ENCODE results near the gene LAMTOR4. TPM values are rescaled to one million over a fixed set of nuclear protein-coding genes. Genes with fewer than 3 reads are reported as not detected.

The LAMTOR4 gene
- polyA plus RNA-seq, 1 donor, result 59.5 TPM

Other genes with a start within 250 kb of the LAMTOR4 start
- gene TRIM4, start 229.4 kb upstream of the LAMTOR4 start, polyA plus RNA-seq (ENCODE audit: insufficient read length), result 17.5 TPM
- gene GJC3, start 219.3 kb upstream of the LAMTOR4 start, polyA plus RNA-seq (ENCODE audit: insufficient read length), result 0.70 TPM
- 1.2 TPM for gene AZGP1, start 172.9 kb upstream of the LAMTOR4 start, polyA plus RNA-seq (ENCODE audit: insufficient read length)
- 28.9 TPM for gene ZKSCAN1, start 133.3 kb upstream of the LAMTOR4 start, polyA plus RNA-seq (ENCODE audit: insufficient read length)
- gene ZSCAN21, start 99.1 kb upstream of the LAMTOR4 start, polyA plus RNA-seq (ENCODE audit: insufficient read length), result 12.4 TPM
- 29.8 TPM for gene ZNF3, start 67.2 kb upstream of the LAMTOR4 start, polyA plus RNA-seq (ENCODE audit: insufficient read length)
- 92.1 TPM for gene COPS6, start 59.9 kb upstream of the LAMTOR4 start, polyA plus RNA-seq (ENCODE audit: insufficient read length)
- gene MCM7, start 47.5 kb upstream of the LAMTOR4 start, polyA plus RNA-seq (ENCODE audit: insufficient read length), result 76.6 TPM
- gene AP4M1, start 47.3 kb upstream of the LAMTOR4 start, polyA plus RNA-seq (ENCODE audit: insufficient read length), result 23.9 TPM
- 39.0 TPM for gene TAF6, start 29.6 kb upstream of the LAMTOR4 start, polyA plus RNA-seq (ENCODE audit: insufficient read length)
- gene CNPY4, start 29.3 kb upstream of the LAMTOR4 start, polyA plus RNA-seq (ENCODE audit: insufficient read length), result 29.7 TPM
- gene MBLAC1, start 22.0 kb upstream of the LAMTOR4 start, polyA plus RNA-seq (ENCODE audit: insufficient read length), result 1.5 TPM
- gene TRAPPC14, start 9.8 kb downstream of the LAMTOR4 start, polyA plus RNA-seq (ENCODE audit: insufficient read length), result 12.1 TPM
- gene GAL3ST4, start 19.7 kb downstream of the LAMTOR4 start, polyA plus RNA-seq (ENCODE audit: insufficient read length), result 12.8 TPM
- gene GPC2, start 28.5 kb downstream of the LAMTOR4 start, polyA plus RNA-seq (ENCODE audit: insufficient read length), result 10.1 TPM
- gene STAG3, start 29.0 kb downstream of the LAMTOR4 start, polyA plus RNA-seq (ENCODE audit: insufficient read length), result 25.7 TPM
- 10.1 TPM for gene PVRIG, start 71.0 kb downstream of the LAMTOR4 start, polyA plus RNA-seq (ENCODE audit: insufficient read length)
- gene SPDYE3, start 158.8 kb downstream of the LAMTOR4 start, polyA plus RNA-seq (ENCODE audit: insufficient read length), result 6.3 TPM
- 18.0 TPM for gene PILRB, start 209.2 kb downstream of the LAMTOR4 start, polyA plus RNA-seq (ENCODE audit: insufficient read length)
- 5.2 TPM for gene PILRA, start 224.6 kb downstream of the LAMTOR4 start, polyA plus RNA-seq (ENCODE audit: insufficient read length)

Data from hindlimb muscle (tissue), 1 donor.